CMK (cell line): ENCODE measurements around the gene ADGRD1.

ENCODE experiments used
- DNase-seq: peaks from one replicate; pipeline ENCODE4 v3.0.0-alpha.2; 2010; ENCODE audit warnings: low read depth

ADGRD1 gene

DNA sequence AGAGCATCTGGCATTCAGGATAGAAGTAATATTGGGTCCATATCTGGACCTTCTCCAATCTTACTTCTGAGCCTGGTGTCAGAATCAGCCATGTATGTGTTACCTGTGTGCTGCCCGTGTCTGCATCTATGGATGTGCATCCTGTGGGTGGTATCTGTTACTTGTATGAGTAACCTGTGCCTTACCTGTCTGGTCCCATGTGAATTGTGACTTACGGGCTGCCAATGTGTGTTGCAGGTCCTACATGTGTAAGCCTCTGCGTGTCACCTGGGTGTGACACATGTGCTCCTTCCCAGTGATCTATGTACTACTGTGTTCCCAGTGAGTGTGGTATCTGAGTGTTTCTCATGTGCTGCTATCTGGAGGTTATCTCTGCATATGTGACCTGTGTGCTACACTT, 208.4 kb downstream of the ADGRD1 start:
- no peak for DNase-seq

DNA sequence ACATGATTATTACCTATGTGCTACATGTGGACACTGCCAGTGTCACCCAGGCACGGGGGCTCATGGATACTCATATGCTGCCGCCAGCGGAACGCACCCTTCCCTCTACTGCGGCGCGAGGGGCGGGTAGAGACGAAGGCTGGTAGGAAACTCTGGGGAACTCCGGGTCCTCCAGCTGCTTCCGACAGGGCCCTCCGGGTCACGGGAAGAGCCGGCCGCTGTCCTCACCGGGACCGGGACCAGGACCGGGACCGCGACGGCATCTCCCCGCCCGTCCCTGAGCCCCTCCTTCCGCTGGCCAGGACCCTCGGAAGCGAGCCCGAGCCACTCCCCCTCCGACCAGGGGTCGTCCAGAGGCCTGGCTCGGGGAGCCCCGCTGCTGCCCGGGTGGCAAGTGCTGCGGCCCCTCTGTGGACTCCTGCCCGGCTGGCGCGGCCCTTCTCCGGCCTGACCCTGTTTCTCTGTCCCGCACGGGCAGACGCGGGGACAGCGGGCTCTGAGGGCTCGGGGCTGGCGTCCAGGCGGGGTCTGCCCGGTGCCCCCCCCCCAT, 209.6 kb downstream of the ADGRD1 start:
- DNase-seq = no peak

DNA sequence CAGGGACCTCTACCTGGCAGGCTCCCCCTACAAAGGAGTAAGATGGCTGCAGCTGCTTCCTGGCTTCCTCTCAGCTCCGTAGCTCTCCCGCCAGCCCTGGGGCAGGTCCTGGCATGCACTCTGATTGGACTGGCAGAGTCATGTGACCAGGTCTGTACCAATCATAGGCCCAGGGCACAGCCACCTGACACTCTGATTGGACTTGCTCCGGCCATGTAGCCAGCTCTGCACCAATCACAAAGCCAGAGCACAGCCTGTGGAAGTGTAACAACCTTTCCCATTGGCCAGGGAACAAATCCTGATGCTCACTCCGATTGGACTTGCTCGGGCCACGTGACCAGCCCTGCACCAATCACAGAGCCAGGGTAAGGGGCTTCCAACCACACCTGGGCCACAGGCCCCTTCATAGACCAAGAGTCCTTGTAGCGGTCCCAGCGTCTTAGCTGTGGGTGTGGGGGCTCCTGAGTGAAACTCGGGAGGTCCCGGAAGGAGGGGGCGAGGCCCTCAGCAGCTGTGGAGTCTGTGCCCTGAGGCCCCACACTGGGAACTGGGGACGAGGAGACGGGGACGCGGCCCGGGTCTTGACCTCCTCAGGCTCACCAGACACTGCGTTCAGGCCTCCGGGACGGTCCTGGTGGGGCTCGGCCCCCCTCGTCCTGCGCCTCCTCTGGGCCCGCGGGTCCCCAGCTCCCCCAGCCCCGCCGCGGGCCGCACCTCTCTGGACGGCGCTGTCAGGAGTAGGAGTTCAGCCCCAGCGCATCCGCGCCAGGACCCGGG, 210.6 kb downstream of the ADGRD1 start:
- DNase-seq = no peak

DNA sequence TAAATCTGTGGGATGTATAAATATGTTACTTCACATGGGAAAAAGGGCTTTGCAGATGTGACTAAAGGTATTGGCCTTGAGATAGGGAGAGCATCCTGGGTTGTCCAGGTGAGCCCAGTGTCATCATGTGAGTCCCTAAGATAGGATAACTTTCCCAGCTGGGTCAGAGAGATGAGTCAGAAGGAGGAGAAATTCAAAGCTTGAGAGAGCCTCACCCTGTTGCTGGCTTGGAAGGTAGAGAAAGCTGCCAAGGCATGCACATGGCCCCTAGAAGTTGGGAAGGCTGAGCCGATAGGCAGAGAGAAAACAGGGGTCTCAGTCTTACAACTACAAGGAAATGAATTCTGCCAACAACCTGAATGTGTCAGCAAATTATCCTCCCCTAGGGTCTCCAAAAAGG, 213.0 kb downstream of the ADGRD1 start:
- no peak for DNase-seq

DNA sequence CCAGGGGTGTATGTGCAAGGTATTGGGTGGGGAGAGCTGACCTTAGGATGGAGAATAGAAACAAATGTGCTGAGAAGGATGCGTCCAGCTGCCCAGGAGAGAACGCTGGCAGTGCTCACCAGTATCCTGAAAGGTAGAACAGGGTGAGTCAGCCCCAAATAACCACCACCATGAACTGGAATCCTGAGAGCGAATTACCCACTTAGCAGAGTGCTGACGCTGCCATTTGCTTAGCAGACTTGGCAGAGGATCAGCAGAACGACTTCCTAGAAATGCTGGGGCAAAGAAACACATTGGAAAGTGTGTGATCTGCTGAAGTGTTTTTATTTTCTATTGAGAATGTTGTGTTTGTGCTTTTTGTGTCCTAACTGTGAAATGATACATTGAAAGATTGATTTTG, 213.6 kb downstream of the ADGRD1 start:
- DNase-seq = no peak

DNA sequence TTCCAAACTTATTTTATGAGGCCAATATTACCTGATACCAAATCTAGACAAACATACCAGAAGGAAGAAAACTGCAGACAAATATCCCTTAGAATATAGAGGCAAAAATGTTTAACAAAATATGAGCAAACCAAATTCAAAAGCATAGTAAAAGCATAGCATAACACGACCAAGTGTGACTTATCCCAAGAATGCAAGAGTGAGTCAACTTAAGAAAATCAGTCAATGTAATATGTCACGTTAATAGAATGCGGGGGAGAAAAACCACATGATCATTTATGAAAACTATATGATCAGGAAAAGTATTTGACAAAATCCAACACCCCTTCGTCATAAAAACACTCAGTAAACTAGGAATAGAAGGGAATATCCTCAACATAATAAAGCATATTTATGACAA, 217.3 kb downstream of the ADGRD1 start:
- no peak for DNase-seq

DNA sequence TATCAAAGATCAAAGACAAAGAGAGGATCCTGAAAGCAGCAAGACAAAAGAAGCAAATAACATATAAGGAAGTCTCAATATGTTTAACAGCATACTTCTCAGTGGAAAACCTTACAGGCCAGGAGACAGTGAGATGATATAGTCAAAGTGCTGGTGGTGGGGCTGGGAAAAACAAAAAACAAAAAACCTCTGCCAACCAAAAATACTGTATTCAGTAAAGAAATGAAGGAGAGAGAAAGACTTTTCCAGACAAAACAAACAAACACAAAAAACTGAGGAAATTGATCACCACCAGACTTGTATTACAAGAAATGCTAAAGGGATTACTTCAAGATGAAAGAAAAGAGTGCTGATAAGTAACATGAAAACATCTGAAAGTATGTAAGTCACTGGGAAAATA, 221.2 kb downstream of the ADGRD1 start:
- DNase-seq = no peak

DNA sequence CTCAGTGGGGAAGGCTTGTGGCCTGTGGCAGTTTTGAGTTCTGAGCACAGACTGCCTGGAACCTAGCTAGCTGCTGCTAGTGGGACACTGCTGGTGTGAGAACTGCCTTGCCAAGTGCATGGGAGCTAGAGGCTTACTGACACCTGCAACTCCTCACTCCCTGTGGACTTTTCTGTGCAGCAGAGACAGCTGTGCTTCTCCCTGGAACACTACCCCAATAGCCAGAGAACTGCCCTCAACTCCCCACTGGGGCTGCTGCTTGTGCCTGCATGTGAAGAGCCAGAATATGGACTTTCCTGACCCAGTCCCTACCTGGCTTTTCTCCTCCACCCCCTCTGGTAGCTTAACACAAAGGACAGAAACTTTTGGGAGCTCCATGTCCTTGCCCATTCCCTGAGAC, 222.6 kb downstream of the ADGRD1 start:
- DNase-seq = no peak

DNA sequence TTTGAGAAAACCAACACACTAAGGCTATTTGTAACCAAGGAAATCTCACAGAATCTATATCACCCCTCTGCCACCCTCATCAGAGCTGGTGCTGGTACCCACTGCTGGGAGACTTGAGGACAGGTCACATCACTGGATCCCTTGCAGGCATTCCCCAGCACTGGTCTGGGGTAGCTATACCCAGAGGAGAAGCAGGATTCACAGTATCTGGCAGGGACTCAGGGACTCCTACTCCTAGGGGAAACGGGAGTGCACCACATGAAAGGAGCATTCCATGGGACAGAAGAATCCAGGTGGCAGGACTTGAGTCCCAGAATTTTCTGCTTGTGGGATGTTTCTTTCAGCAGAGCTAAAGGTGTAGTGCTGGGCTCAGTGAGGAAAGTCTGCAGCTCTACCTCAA, 223.2 kb downstream of the ADGRD1 start:
- DNase-seq = no peak

DNA sequence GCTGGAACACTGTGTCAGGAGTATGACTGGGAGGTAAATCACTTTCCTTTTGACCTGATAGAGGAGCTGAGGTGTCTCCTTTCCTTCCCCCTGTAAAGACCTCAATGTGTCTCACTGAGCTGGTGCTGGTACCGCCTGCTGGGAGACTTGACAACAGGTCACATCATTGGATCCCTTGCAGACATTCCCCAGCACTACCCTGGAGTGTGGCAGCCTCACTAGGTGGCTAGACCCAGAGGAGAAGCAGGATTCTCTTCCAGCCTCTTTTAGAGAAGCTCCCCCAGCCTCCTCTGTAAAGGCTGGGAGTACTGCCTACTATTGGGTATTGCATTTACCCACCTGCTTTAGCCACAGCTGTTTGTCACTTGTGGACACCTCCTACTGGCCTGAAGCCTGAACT, 223.9 kb downstream of the ADGRD1 start:
- DNase-seq = no peak

DNA sequence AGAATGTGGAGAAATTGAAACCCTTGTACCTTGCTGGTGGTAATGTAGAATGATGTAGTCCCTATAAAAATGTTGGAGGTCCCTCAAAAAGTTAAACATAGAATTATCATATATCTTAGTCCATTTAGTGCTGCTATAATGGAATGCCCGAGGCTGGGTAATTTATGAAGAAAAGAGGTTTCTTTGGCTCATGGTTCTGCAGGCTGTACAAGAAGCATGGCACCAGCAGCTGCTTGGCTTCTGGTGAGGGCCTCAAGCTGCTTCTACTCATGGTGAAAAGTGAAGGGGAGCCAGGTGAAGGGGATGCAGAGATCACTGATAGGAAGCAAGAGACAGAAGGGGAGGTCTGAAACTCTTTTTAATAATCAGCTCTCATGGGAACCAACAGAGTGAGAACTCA, 233.9 kb downstream of the ADGRD1 start:
- DNase-seq = no peak

DNA sequence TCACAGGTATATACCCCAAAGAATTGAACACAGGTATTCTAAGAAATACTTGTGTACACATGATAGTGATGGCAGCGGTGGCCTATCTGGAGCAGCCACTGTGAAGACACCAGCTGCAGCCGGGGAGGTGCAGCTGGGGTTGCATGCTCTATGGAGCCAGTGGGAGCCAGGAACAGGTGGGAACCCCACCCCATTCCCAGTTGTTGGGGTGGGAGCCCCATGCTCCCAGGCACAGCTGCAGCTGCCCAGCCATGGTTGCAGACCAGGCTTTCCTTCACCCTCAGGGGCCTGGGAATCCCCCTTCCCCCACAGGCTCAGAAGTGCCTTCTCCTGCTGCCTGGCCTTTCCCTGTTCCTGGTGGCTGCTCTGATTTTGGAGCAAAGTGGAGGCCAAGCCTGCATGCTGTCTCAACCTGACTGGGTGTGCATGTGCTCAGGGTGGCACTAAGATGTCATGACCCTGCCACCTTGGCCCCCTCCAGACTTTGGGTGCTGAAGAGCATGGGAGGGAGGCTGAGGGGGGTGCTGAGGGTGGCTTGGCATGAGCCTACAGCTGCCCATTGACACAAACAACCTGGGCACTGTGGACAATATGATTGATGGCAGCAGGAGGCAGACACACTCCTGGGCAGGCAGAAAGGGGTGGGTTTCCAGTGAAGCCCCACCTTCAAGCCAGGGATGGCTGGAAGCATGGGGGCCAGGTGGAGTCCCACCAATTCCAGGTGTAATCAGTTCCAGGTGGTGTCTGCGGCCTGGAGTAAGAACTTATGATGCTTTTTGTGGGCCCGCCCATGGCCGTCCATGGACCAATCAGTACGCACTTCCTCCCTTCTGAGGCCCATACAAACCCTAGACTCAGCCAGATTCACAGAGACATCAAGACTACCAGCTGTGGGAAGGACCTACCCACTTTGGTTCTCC, 234.7 kb downstream of the ADGRD1 start:
- DNase-seq = no peak

DNA sequence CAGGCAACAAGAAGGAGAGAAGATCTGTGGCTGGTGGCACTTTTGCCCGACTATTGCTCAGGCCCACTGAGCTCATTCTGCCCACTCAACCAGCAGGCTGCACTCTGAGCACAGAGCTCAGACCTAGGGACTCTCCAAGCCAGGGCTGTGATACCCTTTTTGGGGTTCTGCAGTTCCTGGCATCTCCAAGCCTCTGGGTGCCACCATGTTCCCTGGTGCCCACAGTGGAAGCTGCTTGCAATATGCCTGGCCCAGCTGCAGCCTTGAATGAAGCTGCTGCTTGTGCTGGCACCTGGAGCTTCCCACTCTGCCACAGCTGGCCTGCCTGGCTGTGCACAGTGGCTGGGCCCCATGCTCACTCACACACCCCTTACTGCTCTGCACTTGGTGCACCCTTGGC, 236.1 kb downstream of the ADGRD1 start:
- no peak for DNase-seq

DNA sequence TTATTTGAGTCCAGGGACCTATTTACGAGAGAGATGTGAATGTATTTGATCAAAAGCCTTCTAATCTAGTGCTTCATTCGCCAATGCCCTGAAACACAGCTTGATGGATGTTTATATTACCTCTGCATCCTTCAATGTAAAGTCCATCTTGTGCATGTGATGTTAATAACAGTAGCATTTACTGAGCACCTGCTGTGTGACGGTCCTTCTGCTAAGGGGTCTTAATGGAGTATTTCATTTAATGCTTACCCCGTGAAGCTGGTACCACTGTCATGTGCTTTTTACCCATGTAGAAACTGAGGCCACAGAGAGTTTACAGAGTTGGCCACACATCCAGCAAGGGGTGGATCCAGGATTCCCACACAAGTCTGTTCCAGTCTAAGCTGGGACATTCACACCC, 237.3 kb downstream of the ADGRD1 start:
- no peak for DNase-seq
